Psoas muscle (tissue), 8 donors: Measurements from ENCODE around the gene ARHGAP40. TPM values are rescaled to one million over a fixed set of nuclear protein-coding genes. Genes with fewer than 3 reads are reported as not detected.

Source experiments
- ATAC-seq, 4 donors: fragments of 200-7000 bp; cut with Tn5 transposase; one replicate each; pipeline ENCODE4 v1.9.1; 2020; ENCODE audit warnings: moderate library complexity in 3 of 4, mild to moderate bottlenecking in 2 of 4
- DNase-seq, 2 donors: peaks; one replicate each; pipeline ENCODE4 v3.0.0-alpha.2; 2020
- H3K27ac ChIP-seq: fragments of 200-600 bp; one replicate; pipeline ENCODE4 v1.8.0; 2022
- H3K27me3 ChIP-seq, 3 donors: fragments of 200-600 bp in 1 of 3; one replicate each; pipeline versions ENCODE4 v1.6.1 to v1.8.0; 2013 to 2022; ENCODE audit warnings: low read length in 2 of 3, mild to moderate bottlenecking in 2 of 3, moderate library complexity in 1 of 3; ENCODE audit not compliant: insufficient read depth in 3 of 3
- H3K36me3 ChIP-seq, 2 donors: fragments of 200-600 bp in 1 of 2; one replicate each; pipeline versions ENCODE4 v1.6.1 to v1.8.0; 2013 to 2022; ENCODE audit warnings: low read depth in 1 of 2, mild to moderate bottlenecking in 1 of 2, moderate library complexity in 1 of 2; ENCODE audit not compliant: insufficient read depth in 1 of 2
- H3K4me1 ChIP-seq: fragments of 200-600 bp; one replicate; pipeline ENCODE4 v1.8.0; 2022
- H3K4me3 ChIP-seq: fragments of 200-600 bp; one replicate; pipeline ENCODE4 v1.8.0; 2022; ENCODE audit warnings: mild to moderate bottlenecking
- H3K9me3 ChIP-seq: fragments of 200-600 bp; one replicate; pipeline ENCODE4 v1.8.0; 2022
- WGBS, 3 donors: extraction: QIAGEN DNeasy Blood & Tissue Kit; methylation state at CpG; one replicate each; pipeline versions ENCODE4 v1.1.6 to v1.1.7; 2013; 5-methylcytosine and 5-hydroxymethylcytosine counted together
- intact Hi-C, 2 donors: fragments of 100-400 bp; cut with DNase I; formaldehyde crosslinking; loops; one replicate each; pipeline versions ENCODE4 v1.11.0 to v1.14.2; 2022
- polyA plus RNA-seq, 3 donors: library from polyadenylated mRNA; stranded (reverse); fragments of 200-250 nt; gene quantifications; one replicate each; pipeline ENCODE4 v1.2.3, GENCODE V29; 2013
- total RNA-seq, 4 donors: library from RNA; stranded (reverse); fragmentation: NEBNext Ultra II Directional in 2 of 4; extraction: Animal tissue kit (Norgen Biotek cat#: 25700) in 2 of 4; gene quantifications; one replicate each; pipeline versions ENCODE4 v1.2.1 to v1.2.4, GENCODE V29; 2021 to 2023
- TF ChIP-seq, protein P1 (sequence below): fragments of 200-600 bp; IDR thresholded peaks from one replicate; pipeline ENCODE4 v1.8.0; 2022; ENCODE audit warnings: antibody characterized with exemption
- donor health status: healthy with polysubstance abuse.
- donor health status: DM: no; HTN: no; CAD: no; lungs with moderate emphysema.
- donor health status: Bipolar disorder and iron deficiency.
- donor health status: healthy.
- donor health status: DM: yes; HTN: yes; CAD: no.
- donor health status: DM: no; HTN: no; CAD: no.
- donor health status: DM: no; HTN: no; CAD: no.
- donor health status: DM: yes; HTN: yes; CAD: no.

Gene ARHGAP40
- total and polyA plus RNA-seq, 7 donors, result 0.03 to 0.04 TPM; not detected in 5

DNA sequence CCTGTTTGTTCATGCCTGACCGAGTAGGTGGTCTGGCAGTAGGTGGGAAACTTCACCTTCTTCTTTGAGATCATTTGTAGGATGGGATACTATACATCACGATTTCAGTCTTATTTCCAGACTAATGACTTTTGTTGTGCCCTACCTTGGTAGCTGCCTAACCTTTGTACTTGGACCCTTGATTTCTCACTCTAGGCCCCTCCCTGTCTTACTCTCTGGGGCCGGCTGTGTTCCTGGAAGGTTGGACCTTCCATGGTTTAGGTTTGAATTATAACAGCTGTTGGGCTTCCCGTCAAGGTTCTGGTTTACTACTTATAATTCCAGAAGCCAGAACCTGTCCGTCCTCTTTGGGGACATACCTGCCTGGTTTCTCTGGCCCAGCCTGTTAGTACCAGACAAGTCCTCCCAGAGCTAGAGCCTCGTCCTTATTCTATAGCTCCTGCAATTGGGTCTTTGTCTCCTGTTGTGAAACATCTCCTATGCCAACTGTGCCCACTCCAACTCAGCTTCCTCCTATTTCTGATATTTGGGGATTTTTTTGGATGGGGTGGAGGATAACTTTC is 35.5 kb upstream of the ARHGAP40 start:
- ATAC-seq (no peak), DNase-seq (no peak)
- no peak overlapping the region for H3K27ac ChIP-seq
- intact Hi-C loops, result loop anchor here in 1 of 2 donors (5.0 kb wide), 1 partner anchor 1201 kb away; no protein-coding TSS in a partner anchor
- peaks cover 16 to 98% of the 10 kb centered on the region in 2 donors for H3K36me3 ChIP-seq
- H3K4me3 ChIP-seq, result no peak overlapping the region
- 69 to 80% (median 74%) methylated on average over 6 of the region's 6 CpGs for WGBS, 3 donors
- TF ChIP-seq, protein P1, sequence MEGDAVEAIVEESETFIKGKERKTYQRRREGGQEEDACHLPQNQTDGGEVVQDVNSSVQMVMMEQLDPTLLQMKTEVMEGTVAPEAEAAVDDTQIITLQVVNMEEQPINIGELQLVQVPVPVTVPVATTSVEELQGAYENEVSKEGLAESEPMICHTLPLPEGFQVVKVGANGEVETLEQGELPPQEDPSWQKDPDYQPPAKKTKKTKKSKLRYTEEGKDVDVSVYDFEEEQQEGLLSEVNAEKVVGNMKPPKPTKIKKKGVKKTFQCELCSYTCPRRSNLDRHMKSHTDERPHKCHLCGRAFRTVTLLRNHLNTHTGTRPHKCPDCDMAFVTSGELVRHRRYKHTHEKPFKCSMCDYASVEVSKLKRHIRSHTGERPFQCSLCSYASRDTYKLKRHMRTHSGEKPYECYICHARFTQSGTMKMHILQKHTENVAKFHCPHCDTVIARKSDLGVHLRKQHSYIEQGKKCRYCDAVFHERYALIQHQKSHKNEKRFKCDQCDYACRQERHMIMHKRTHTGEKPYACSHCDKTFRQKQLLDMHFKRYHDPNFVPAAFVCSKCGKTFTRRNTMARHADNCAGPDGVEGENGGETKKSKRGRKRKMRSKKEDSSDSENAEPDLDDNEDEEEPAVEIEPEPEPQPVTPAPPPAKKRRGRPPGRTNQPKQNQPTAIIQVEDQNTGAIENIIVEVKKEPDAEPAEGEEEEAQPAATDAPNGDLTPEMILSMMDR, result no peak
- H3K27me3 ChIP-seq, result no peaks in the 10 kb centered on the region
- no peaks in the 10 kb centered on the region for H3K9me3 ChIP-seq
- no peaks in the 10 kb centered on the region for H3K4me1 ChIP-seq

- Histone ChIP-seq H3K27me3 (no peaks in the 10 kb centered on the region), H3K9me3 (no peaks in the 10 kb centered on the region), H3K36me3 (peaks cover 13 to 88% of the 10 kb centered on the region in 2 donors), H3K4me3 (no peak overlapping the region), H3K4me1 (no peaks in the 10 kb centered on the region), H3K27ac (no peak overlapping the region)
- TF ChIP-seq, protein P1, result no peak
- ATAC-seq, result no peak
- DNase-seq, result no peak
- 63 to 68% (median 64%) methylated on average over 5 of the region's 5 CpGs for WGBS, 3 donors
- intact Hi-C loops, result loop anchor here in 1 of 2 donors (5.0 kb wide), 1 partner anchor 1197 kb away; no protein-coding TSS in a partner anchor
Measured at GRCh38 chr20:38569747-38570525, 31.7 kb upstream of the ARHGAP40 start.

- Histone ChIP-seq H3K27ac (no peak overlapping the region), H3K4me3 (no peak overlapping the region)
Measured at GRCh38 chr20:38573413-38573812, 28.2 kb upstream of the ARHGAP40 start.

DNA sequence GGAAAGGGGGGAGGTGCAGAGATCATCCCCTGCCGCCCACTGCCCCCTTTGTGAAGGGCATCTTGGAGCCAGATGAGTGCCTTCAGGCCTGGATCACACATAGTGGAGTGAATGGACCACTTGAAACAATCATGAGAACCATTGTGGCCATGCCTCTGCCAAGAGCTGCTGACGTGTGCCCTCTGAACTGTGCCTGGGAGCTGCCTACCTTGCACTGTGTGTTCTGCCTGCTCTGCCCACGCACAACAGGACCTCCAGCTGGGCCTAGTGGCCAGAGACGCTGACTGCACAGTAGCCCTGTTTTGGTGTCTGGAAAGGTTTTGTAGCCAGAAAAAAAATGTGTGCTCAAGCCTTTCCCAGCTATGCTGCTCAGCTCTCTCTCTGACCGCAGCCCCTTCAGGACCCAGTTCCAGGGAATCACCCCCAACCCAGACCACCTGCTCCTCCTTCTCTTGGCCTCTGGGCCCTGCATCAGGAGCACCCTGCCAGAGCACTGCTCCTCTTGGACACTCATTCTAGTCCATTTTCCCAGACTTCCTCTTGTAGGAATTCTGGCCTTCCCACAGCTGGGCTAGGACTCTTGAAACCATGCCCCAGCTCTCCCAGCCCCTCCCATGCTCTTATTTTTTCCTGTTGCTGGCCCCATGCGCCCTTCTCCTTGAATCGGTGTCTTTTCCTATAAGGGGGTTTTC is 22.2 kb upstream of the ARHGAP40 start:
- DNase-seq (no peak), ATAC-seq (peak in 1 of 4 donors; percentile 8)
- intact Hi-C loops, result no loop called here
- Histone ChIP-seq H3K36me3 (peaks cover 2 to 30% of the 10 kb centered on the region in 2 donors), H3K4me3 (no peak overlapping the region), H3K9me3 (no peaks in the 10 kb centered on the region), H3K27me3 (peaks cover 0 to under 1% (median 0%) of the 10 kb centered on the region in 3 donors), H3K27ac (no peak overlapping the region), H3K4me1 (no peaks in the 10 kb centered on the region)
- 40 to 49% (median 45%) methylated on average over 7 of the region's 7 CpGs for WGBS, 3 donors
- TF ChIP-seq, protein P1, result no peak

More at GRCh38 chr20:38573413-38573812, 28.2 kb upstream of the ARHGAP40 start:
- Histone ChIP-seq H3K36me3 (peaks cover 9 to 77% of the 10 kb centered on the region in 2 donors), H3K4me1 (no peaks in the 10 kb centered on the region), H3K9me3 (no peaks in the 10 kb centered on the region), H3K27me3 (no peaks in the 10 kb centered on the region)
- 22 to 26% (median 25%) methylated on average over 7 of the region's 7 CpGs for WGBS, 3 donors
- DNase-seq, result no peak
- TF ChIP-seq, protein P1, result no peak
- peak in 2 of 4 donors; percentile 42 to 51 for ATAC-seq
- intact Hi-C loops, result no loop called here
